K562 (cell line): ENCODE data around the gene BCAS4. TPM values are rescaled to one million over a fixed set of nuclear protein-coding genes. Genes with fewer than 3 reads are reported as not detected.

Source experiments
- BCL6 ChIP-seq: fragments of 250-450 bp; sonication (Bioruptor Pico); IDR thresholded peaks from 2 replicates; pipeline ENCODE4 v1.4.0; 2020
- DPF2 ChIP-seq: fragments of 450-650 bp; IDR thresholded peaks from 2 replicates; pipeline ENCODE4 v1.6.1; 2016
- EWSR1 ChIP-seq: fragments of 450-650 bp; IDR thresholded peaks from 2 replicates; pipeline ENCODE4 v1.6.1; 2018; ENCODE audit warnings: borderline replicate concordance, mild to moderate bottlenecking, low read depth, moderate library complexity; ENCODE audit not compliant: partially characterized antibody
- FOXJ2 ChIP-seq: fragments of 200-800 bp; sonication (Bioruptor generic); IDR thresholded peaks from 2 replicates; pipeline ENCODE4 v1.6.1; 2016; ENCODE audit warnings: missing genetic modification characterization, missing compliant biosample characterization
- L3MBTL2 ChIP-seq: fragments of 450-650 bp; IDR thresholded peaks from 2 replicates; pipeline ENCODE4 v1.6.1; 2016; ENCODE audit warnings: mild to moderate bottlenecking, moderate library complexity
- NFRKB ChIP-seq: fragments of 450-650 bp; IDR thresholded peaks from 2 replicates; pipeline ENCODE4 v1.6.1; 2016; ENCODE audit warnings: low read depth
- SP1 ChIP-seq: sonication (generic); formaldehyde crosslinking; IDR thresholded peaks from 2 replicates; pipeline ENCODE4 v1.8.1; 2022; ENCODE audit warnings: mild to moderate bottlenecking, missing genetic modification reagents
- TAF1 ChIP-seq: IDR thresholded peaks from 2 replicates; pipeline ENCODE4 v1.6.1; 2011; ENCODE audit warnings: mild to moderate bottlenecking, low read length, moderate library complexity; ENCODE audit not compliant: insufficient read depth, control insufficient read depth, severe bottlenecking; ENCODE audit errors: extremely low read depth
- TEAD1 ChIP-seq, 2 experiments: fragments of 450-650 bp in 1 of 2; sonication (generic) in 1 of 2; formaldehyde crosslinking; IDR thresholded peaks; 2 replicates each; pipeline versions ENCODE4 v1.4.0 to v1.8.0; 2020 to 2022; ENCODE audit warnings: mild to moderate bottlenecking in 2 of 2, missing genetic modification reagents in 1 of 2
- XRCC3 ChIP-seq: fragments of 450-650 bp; IDR thresholded peaks from 2 replicates; pipeline ENCODE4 v1.6.1; 2017; ENCODE audit warnings: mild to moderate bottlenecking, moderate library complexity
- YY1 ChIP-seq, 3 experiments: IDR thresholded peaks; 2 replicates each; pipeline ENCODE4 v1.6.1; 2011; ENCODE audit warnings: low read length in 2 of 3, mild to moderate bottlenecking in 2 of 3, moderate library complexity in 2 of 3, borderline replicate concordance in 1 of 3, control low read depth in 1 of 3, low read depth in 1 of 3; ENCODE audit not compliant: insufficient read depth in 3 of 3, insufficient replicate concordance in 2 of 3, control insufficient read depth in 1 of 3, insufficient read length in 1 of 3; ENCODE audit errors: extremely low read depth in 1 of 3
- ZFP30 ChIP-seq: fragments of 250-450 bp; sonication (Bioruptor Pico); IDR thresholded peaks from 2 replicates; pipeline ENCODE4 v1.8.0; 2022; ENCODE audit warnings: moderate library complexity, mild to moderate bottlenecking, inconsistent platforms, borderline replicate concordance
- ZNF408 ChIP-seq: fragments of 250-450 bp; sonication (Bioruptor Pico); IDR thresholded peaks from 2 replicates; pipeline ENCODE4 v1.4.0; 2020; ENCODE audit warnings: low read depth, mild to moderate bottlenecking, moderate library complexity
- polyA plus RNA-seq, 8 experiments: library from polyadenylated mRNA; depleted of rRNA in 4 of 8; stranded (reverse) in 5 of 8; unstranded in 3 of 8; fragments of >200 nt; fragmentation: Nextera tagmentation in 2 of 8; fragmentation: Illumina TruSeq in 1 of 8; extraction: Ambion mirVana in 2 of 8; extraction: Trizol in 1 of 8; gene quantifications; 2 replicates each; pipeline versions ENCODE4 v1.2.1 to v1.2.3, GENCODE V29; 2011 to 2014; ENCODE audit warnings: inconsistent platforms in 1 of 8, missing spikeins in 1 of 8
- total RNA-seq, 7 experiments: library from RNA; depleted of rRNA in 6 of 7; stranded (reverse); fragments of >200 nt in 6 of 7; fragmentation: Illumina TruSeq in 2 of 7; extraction: Trizol in 2 of 7; gene quantifications; 2 replicates each; pipeline versions ENCODE4 v1.2.1 to v1.2.3, GENCODE V29; 2011 to 2021; ENCODE audit warnings: low replicate concordance in 1 of 7
- TF ChIP-seq, protein P1 (sequence below), 2 experiments: fragments of 450-650 bp; formaldehyde crosslinking in 1 of 2; IDR thresholded peaks; 2 replicates each; pipeline versions ENCODE4 v1.4.0 to v1.6.1; 2014 to 2020; ENCODE audit warnings: mild to moderate bottlenecking in 2 of 2, borderline replicate concordance in 1 of 2, low read depth in 1 of 2
- TF ChIP-seq, protein P2 (sequence below): fragments of 250-450 bp; sonication (Bioruptor Pico); IDR thresholded peaks from 2 replicates; pipeline ENCODE4 v1.8.0; 2021; ENCODE audit warnings: mild to moderate bottlenecking, moderate library complexity
- TF ChIP-seq, protein P3 (sequence below): fragments of 450-650 bp; conservative IDR thresholded peaks from 2 replicates; pipeline ENCODE4 v1.6.1; 2016; ENCODE audit warnings: missing genetic modification characterization, low read depth, mild to moderate bottlenecking, missing compliant biosample characterization, moderate library complexity

BCAS4 gene
- total and polyA plus RNA-seq, 9 of the 15 experiments (the other 6 are each of a cell fraction or from before 2014, with no cell fraction given) = 0.15 to 2.3 (median 0.47) TPM

DNA sequence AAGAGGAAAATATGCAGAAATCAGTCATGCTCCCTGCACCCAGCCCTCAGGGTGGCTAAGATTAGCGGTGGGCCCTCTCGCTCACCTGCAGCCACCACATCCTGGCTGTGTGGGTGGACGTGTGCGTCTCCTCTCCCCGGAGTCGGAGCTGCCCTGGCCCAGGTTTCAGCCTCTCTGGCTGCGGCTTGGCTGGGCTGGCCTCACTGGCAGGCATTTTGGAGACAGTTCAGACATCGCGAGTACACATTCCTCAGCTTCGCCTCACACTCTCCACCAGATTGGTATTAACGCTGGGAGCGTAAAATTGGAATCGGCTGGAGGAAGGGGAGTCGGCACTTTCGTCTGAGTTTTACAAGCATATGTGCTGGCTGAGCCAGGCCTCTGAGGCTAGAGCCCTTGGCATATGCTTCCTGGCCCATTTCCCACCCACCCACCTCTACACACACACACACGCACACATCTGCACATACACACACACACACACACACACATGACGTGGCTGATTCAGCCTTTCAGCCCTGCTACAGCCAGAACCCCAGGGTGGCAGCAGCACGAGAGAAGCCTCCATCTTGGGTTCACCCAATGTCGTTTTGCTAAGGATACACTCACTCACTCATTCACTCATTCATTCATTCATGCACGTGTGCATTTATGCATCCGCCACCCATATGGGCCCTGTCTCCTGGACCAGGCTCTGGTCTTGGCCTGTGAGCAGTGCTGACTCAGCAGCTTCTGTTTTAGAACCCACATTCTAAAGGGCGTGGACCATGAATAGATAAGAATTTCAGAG lies 42.9 kb downstream of the BCAS4 start (continued):
- TF ChIP-seq, protein P1, sequence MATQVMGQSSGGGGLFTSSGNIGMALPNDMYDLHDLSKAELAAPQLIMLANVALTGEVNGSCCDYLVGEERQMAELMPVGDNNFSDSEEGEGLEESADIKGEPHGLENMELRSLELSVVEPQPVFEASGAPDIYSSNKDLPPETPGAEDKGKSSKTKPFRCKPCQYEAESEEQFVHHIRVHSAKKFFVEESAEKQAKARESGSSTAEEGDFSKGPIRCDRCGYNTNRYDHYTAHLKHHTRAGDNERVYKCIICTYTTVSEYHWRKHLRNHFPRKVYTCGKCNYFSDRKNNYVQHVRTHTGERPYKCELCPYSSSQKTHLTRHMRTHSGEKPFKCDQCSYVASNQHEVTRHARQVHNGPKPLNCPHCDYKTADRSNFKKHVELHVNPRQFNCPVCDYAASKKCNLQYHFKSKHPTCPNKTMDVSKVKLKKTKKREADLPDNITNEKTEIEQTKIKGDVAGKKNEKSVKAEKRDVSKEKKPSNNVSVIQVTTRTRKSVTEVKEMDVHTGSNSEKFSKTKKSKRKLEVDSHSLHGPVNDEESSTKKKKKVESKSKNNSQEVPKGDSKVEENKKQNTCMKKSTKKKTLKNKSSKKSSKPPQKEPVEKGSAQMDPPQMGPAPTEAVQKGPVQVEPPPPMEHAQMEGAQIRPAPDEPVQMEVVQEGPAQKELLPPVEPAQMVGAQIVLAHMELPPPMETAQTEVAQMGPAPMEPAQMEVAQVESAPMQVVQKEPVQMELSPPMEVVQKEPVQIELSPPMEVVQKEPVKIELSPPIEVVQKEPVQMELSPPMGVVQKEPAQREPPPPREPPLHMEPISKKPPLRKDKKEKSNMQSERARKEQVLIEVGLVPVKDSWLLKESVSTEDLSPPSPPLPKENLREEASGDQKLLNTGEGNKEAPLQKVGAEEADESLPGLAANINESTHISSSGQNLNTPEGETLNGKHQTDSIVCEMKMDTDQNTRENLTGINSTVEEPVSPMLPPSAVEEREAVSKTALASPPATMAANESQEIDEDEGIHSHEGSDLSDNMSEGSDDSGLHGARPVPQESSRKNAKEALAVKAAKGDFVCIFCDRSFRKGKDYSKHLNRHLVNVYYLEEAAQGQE (IDR thresholded peaks at IDR 0.05; ENCODE audit: borderline replicate concordance) = no peak
- TF ChIP-seq, protein P1 (CRISPR knock-in tag; IDR thresholded peaks at IDR 0.05; ENCODE audit: low read depth) = no peak
- TF ChIP-seq DPF2 (peak; percentile 59), TAF1 (no peak), EWSR1 (no peak), SP1 (CRISPR knock-in tag) (no peak), TEAD1 (CRISPR knock-in tag; IDR thresholded peaks at IDR 0.05) (0 out of 4 replicates have a peak, but pooled peaks of 1 of the 2 experiments have one; percentile 32), FOXJ2 (tag) (no peak), ZFP30 (CRISPR knock-in tag) (no peak), L3MBTL2 (peak; percentile 25; the same call in 1 of the 2 replicates), YY1 (IDR thresholded peaks at IDR 0.05; ENCODE audit: borderline replicate concordance in 1 of 3, control insufficient read depth in 1 of 3, extremely low read depth in 1 of 3, insufficient read depth in 3 of 3, insufficient read length in 1 of 3, insufficient replicate concordance in 2 of 3, low read depth in 1 of 3, low read length in 2 of 3) (peak in 1 of 3 experiments; percentile 6), XRCC3 (no peak), BCL6 (CRISPR knock-in tag) (no peak), NFRKB (no peak), ZNF408 (CRISPR knock-in tag) (no peak)
- TF ChIP-seq, protein P2, sequence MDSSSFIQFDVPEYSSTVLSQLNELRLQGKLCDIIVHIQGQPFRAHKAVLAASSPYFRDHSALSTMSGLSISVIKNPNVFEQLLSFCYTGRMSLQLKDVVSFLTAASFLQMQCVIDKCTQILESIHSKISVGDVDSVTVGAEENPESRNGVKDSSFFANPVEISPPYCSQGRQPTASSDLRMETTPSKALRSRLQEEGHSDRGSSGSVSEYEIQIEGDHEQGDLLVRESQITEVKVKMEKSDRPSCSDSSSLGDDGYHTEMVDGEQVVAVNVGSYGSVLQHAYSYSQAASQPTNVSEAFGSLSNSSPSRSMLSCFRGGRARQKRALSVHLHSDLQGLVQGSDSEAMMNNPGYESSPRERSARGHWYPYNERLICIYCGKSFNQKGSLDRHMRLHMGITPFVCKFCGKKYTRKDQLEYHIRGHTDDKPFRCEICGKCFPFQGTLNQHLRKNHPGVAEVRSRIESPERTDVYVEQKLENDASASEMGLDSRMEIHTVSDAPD = no peak
- TF ChIP-seq, protein P3, sequence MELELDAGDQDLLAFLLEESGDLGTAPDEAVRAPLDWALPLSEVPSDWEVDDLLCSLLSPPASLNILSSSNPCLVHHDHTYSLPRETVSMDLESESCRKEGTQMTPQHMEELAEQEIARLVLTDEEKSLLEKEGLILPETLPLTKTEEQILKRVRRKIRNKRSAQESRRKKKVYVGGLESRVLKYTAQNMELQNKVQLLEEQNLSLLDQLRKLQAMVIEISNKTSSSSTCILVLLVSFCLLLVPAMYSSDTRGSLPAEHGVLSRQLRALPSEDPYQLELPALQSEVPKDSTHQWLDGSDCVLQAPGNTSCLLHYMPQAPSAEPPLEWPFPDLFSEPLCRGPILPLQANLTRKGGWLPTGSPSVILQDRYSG = 0 out of 2 replicates have a peak, but pooled peaks have one; percentile 41
